NCI-H2107 treated with DMSO at 0.1 percent for 48 hours (cell line): Measurements from ENCODE around the gene TTLL5.
A peak's percentile ranks its signal among the peaks of the same experiment; 100 is the strongest.

ENCODE experiments used
- DNase-seq: peaks from one replicate; lab custom pipeline; 2025; ENCODE audit not compliant: unreplicated experiment; lab: John Stamatoyannopoulos, UW

The TTLL5 gene

GRCh38 chr14:75697386-75697785, 36.3 kb downstream of the TTLL5 start:
- DNase-seq, result no peak

GRCh38 chr14:75697918-75698317, 36.9 kb downstream of the TTLL5 start:
- DNase-seq, result no peak

- DNase-seq, result no peak
Measured at GRCh38 chr14:75699331-75699730, 38.3 kb downstream of the TTLL5 start.

- DNase-seq, result no peak
Measured at GRCh38 chr14:75700295-75700694, 39.2 kb downstream of the TTLL5 start.

- no peak for DNase-seq
Measured at GRCh38 chr14:75702122-75702521, 41.1 kb downstream of the TTLL5 start.

- no peak for DNase-seq
Measured at GRCh38 chr14:75702616-75703261, 41.7 kb downstream of the TTLL5 start.

- DNase-seq, result no peak
Measured at GRCh38 chr14:75703467-75703866, 42.4 kb downstream of the TTLL5 start.

- DNase-seq, result no peak
Measured at GRCh38 chr14:75705014-75705413, 44.0 kb downstream of the TTLL5 start.

- peak; percentile 79 for DNase-seq
Measured at GRCh38 chr14:75709207-75709812, 48.3 kb downstream of the TTLL5 start.

- DNase-seq, result peak; percentile 18
Measured at GRCh38 chr14:75711105-75711795, 50.2 kb downstream of the TTLL5 start.

- DNase-seq, result peak; percentile 40
Measured at GRCh38 chr14:75711796-75712211, 50.8 kb downstream of the TTLL5 start.

- no peak for DNase-seq
Measured at GRCh38 chr14:75714991-75715390, 53.9 kb downstream of the TTLL5 start.

GRCh38 chr14:75715926-75716780, 55.1 kb downstream of the TTLL5 start:
- DNase-seq, result no peak

GRCh38 chr14:75717729-75718128, 56.7 kb downstream of the TTLL5 start:
- no peak for DNase-seq

GRCh38 chr14:75718199-75718598, 57.2 kb downstream of the TTLL5 start:
- DNase-seq, result no peak

- no peak for DNase-seq
Measured at GRCh38 chr14:75720116-75720515, 59.1 kb downstream of the TTLL5 start.

GRCh38 chr14:75720842-75721498, 59.9 kb downstream of the TTLL5 start:
- DNase-seq, result no peak

- DNase-seq, result no peak
Measured at GRCh38 chr14:75723716-75724115, 62.7 kb downstream of the TTLL5 start.

- no peak for DNase-seq
Measured at GRCh38 chr14:75724414-75725204, 63.6 kb downstream of the TTLL5 start.

- DNase-seq, result peak; percentile 19
Measured at GRCh38 chr14:75725481-75725880, 64.4 kb downstream of the TTLL5 start.
